Endometrial microvascular endothelial cells (primary cell): Measurements from ENCODE around the gene RTKN2. TPM values are rescaled to one million over a fixed set of nuclear protein-coding genes. Genes with fewer than 3 reads are reported as not detected.

Source experiments
- in situ Hi-C: cut with HindIII; loops from 2 replicates; pipeline ENCODE4 v1.10.0; 2017; ENCODE audit warnings: low sequenced_read_pairs, low pct_unique_long_range_greater_than_20kb; ENCODE audit errors: inconsistent ontology term
- total RNA-seq: library from RNA; depleted of rRNA; stranded (reverse); fragments of >200 nt; gene quantifications from one replicate; pipeline ENCODE4 v1.2.3, GENCODE V29; 2015; ENCODE audit errors: inconsistent ontology term

RTKN2 gene
- total RNA-seq, 1 donor from 2014 or later: 0.37 TPM

- in situ Hi-C loops: no loop called here
These were observed 82.5 kb downstream of the RTKN2 start for GRCh38 chr10:62185919-62186692.

GRCh38 chr10:62183857-62184795 lies 84.5 kb downstream of the RTKN2 start:
- in situ Hi-C loops: no loop called here

- in situ Hi-C loops: no loop called here
These were observed 85.2 kb downstream of the RTKN2 start for GRCh38 chr10:62183442-62183841.

- in situ Hi-C loops: no loop called here
These were observed 86.0 kb downstream of the RTKN2 start for GRCh38 chr10:62182595-62182994.

- in situ Hi-C loops: no loop called here
These were observed 86.5 kb downstream of the RTKN2 start for GRCh38 chr10:62182171-62182570.

- in situ Hi-C loops: no loop called here
These were observed 88.0 kb downstream of the RTKN2 start for GRCh38 chr10:62180677-62181076.

GRCh38 chr10:62178568-62178967 lies 90.1 kb downstream of the RTKN2 start:
- in situ Hi-C loops: no loop called here

- in situ Hi-C loops: no loop called here
These were observed 91.5 kb downstream of the RTKN2 start for GRCh38 chr10:62177111-62177510.

GRCh38 chr10:62175251-62175650 lies 93.4 kb downstream of the RTKN2 start:
- in situ Hi-C loops: no loop called here

- in situ Hi-C loops: no loop called here
These were observed 96.2 kb downstream of the RTKN2 start for GRCh38 chr10:62172465-62172864.

GRCh38 chr10:62171791-62172190 lies 96.9 kb downstream of the RTKN2 start:
- in situ Hi-C loops: no loop called here

GRCh38 chr10:62170732-62171131 lies 97.9 kb downstream of the RTKN2 start:
- in situ Hi-C loops: no loop called here

GRCh38 chr10:62166331-62167131 lies 102.1 kb downstream of the RTKN2 start:
- in situ Hi-C loops: no loop called here

GRCh38 chr10:62165803-62166202 lies 102.8 kb downstream of the RTKN2 start:
- in situ Hi-C loops: no loop called here

GRCh38 chr10:62163024-62163423 lies 105.6 kb downstream of the RTKN2 start:
- in situ Hi-C loops: no loop called here

GRCh38 chr10:62162261-62162981 lies 106.2 kb downstream of the RTKN2 start:
- in situ Hi-C loops: no loop called here

- in situ Hi-C loops: no loop called here
These were observed 109.3 kb downstream of the RTKN2 start for GRCh38 chr10:62159351-62159750.

- in situ Hi-C loops: no loop called here
These were observed 111.0 kb downstream of the RTKN2 start for GRCh38 chr10:62157601-62158000.
